22Rv1 (cell line): Measurements from ENCODE around the gene INSYN2B.

Experiments
- H3K27ac ChIP-seq: fragments of 450-650 bp; 2 replicates; pipeline ENCODE4 v1.5.1; 2017
- CTCF ChIP-seq: fragments of 450-650 bp; IDR thresholded peaks from 2 replicates; pipeline ENCODE4 v1.5.1; 2017; ENCODE audit warnings: mild to moderate bottlenecking
- ZFX ChIP-seq: fragments of 450-650 bp; IDR thresholded peaks from 2 replicates; pipeline ENCODE4 v1.6.1; 2017; ENCODE audit warnings: antibody characterized with exemption, borderline replicate concordance

The INSYN2B gene

DNA sequence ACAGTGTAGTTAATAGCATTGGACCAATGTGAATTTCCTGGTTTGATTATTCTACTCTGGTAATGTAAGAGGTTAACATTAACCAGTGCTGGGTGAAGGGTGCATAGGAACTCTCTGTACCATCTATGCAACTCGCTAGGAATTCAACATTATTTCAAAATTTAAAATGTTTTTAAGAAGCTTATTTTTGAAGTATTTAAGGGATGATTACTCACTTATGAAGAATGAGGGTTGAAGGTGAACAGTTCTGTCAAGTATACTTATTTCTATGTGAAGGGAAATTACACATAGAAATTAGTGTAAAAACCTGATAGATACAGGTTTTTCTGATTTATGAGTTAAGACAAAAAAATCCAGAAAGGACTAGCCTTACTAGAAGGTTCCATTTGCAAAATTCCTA is 165.8 kb downstream of the INSYN2B start:
- TF ChIP-seq ZFX (no peak), CTCF (no peak)
- H3K27ac ChIP-seq = no peak overlapping the region
